HG03432 (cell line): ENCODE measurements around the gene COASY.
"Not testable (repeated sequence)": the region's sequence is repeated elsewhere in the genome, so short reads cannot be mapped to it uniquely, and the experiment has no call there.

Source experiments
- ATAC-seq: cut with Tn5 transposase; IDR thresholded peaks from one replicate; pipeline ENCODE4 v1.9.1; 2021; ENCODE audit warnings: mild to moderate bottlenecking, moderate library complexity; ENCODE audit not compliant: unreplicated experiment

Gene COASY

DNA sequence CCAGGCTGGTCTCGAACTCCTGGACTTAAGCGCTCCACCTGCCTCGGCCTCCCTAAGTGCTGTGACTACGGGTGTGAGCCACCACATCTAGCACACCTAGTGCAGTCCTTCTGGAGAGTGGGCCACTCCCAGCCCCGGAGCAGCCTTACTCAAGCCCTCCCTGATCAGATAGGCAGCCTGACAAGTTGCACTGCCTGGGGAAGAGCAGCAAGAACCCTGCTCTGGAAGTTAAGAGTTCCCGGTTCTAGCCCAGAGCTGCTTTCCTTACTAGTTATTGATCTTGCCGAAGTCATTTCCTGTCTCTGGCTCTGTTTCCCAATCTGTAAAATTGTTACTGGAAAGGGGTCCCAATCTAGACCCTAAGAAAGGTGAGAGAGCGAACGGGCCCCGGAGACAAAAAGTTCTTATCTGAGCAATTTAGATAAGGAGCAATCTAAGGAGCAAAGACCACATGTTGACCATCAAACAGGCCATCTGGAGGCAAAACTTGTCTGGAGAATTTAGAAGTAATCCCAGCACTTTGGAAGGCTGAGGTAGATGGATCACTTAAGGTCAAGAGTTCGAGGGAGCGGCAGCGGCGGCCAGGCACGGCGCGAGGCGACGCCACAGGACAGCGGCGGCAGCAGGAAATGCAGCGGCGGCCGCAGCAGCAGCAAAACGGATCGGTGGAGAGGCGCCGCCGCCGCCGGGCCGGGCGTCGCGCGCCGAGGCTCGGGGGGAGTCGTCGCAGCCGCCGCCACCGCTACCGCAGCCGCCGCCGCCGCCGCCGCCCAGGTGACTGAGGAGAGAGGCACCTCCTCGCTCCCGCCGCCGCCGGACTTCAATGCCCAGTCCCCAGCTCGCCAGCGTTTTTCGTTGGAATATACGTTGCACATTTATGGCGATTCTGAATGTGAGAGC, 30.2 kb upstream of the COASY start:
- ATAC-seq: peak; percentile 24

DNA sequence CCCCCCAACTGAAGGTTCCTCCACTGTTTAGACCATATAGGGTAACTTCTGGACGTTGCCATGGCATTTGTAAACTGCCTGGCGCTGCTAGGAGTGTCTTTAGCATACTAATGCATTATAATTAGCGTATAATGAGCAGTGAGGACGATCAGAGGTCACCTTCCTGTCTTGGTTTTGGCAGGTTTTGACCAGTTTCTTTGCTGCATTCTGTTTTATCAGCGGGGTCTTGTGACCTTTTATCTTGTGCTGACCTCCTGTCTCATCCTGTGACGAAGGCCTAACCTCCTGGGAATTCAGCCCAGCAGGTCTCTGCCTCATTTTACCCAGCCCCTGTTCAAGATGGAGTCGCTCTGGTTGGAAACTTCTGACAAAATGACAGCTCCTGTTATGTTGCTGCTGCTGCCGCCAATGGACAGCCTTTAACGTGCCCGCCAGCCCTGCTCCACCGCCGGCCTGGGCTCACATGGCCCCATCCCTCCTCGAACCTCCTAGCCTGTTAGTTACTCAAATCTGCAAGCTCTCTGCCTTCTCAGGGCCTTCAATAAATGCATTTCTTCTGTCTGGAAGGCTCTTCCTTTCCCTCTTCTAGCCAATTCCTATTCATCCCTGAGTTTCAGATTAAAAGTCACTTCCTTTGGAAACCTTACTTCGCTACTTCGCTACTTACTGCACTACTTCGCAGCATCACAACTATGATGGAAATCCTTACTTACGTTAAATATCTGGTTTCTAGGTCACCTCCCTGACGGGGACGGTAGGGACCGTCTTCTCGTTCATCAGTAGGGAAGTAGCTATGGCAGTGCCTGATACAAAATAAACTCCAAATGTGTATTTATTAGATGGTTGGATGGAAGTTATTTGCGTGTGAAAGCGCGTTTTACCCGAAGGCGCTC, 26.5 kb upstream of the COASY start:
- peak; percentile 17 for ATAC-seq

DNA sequence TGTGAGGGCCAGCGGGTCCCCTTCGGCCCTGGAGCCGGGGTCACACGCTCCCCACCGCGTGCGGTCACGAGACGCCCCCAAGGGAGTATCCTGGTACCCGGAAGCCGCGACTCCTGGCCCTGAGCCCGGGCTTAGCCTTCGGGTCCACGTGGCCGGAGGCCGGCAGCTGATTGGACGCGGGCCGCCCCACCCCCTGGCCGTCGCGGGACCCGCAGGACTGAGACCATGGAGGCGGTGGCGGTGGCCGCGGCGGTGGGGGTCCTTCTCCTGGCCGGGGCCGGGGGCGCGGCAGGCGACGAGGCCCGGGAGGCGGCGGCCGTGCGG, 25.9 kb upstream of the COASY start, which contains the start of gene NAGLU:
Gene NAGLU, plus strand, starts transcription at position 194 of the 324 bp plus-strand sequence. Its CDS starts 32 bp downstream, at position 226.
- peak; percentile 80 for ATAC-seq

DNA sequence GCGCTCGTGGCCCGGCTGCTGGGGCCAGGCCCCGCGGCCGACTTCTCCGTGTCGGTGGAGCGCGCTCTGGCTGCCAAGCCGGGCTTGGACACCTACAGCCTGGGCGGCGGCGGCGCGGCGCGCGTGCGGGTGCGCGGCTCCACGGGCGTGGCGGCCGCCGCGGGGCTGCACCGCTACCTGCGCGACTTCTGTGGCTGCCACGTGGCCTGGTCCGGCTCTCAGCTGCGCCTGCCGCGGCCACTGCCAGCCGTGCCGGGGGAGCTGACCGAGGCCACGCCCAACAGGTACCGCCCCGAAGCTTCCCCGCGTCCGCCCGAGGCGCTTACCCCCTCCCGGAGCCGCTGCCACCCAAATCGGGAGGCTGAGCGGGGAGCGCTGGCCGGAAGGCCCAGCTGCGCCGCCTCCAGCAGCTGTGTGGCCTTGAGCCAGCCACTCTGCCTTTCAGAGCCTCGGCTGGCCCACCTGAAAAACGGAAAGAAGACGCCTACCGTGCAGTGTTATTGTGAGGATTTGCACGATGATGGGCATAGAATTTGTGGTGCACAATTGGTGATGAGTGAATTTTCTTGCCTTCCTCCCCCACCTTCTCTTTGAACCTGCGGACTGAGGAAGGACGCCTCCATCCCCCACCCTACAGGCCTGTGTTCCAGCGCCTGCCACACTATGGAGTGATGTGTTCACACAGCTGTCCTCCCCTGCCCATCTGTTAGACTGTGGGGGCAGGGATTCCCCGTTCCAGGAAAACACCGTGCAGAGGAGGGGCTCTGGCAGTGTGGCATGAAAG, 25.4 kb upstream of the COASY start:
- peak; percentile 68 for ATAC-seq

DNA sequence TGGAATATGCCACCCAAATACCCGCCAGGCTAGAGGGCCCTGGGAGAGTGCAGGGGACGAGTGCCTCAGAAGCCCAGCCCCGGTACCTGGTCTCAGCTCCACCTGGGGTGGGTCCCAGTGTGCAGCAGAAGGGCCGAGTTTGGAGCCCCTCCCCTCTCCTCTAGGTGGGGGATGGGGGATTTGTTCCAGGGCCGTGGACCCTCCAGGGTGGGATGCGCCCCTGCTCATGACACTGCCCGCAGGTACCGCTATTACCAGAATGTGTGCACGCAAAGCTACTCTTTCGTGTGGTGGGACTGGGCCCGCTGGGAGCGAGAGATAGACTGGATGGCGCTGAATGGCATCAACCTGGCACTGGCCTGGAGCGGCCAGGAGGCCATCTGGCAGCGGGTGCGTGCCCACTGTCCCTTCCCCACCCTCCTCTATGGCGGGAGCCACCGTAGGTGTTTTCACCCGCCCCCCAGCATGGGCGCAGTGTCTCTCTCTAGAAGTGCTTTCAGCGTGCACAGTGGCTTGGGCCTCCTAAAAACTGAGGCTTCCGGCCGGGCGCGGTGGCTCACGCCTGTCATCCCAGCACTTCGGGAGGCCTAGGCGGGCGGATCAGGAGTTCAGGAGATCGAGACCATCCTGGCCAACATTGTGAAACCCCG, 24.7 kb upstream of the COASY start:
- no peak for ATAC-seq

DNA sequence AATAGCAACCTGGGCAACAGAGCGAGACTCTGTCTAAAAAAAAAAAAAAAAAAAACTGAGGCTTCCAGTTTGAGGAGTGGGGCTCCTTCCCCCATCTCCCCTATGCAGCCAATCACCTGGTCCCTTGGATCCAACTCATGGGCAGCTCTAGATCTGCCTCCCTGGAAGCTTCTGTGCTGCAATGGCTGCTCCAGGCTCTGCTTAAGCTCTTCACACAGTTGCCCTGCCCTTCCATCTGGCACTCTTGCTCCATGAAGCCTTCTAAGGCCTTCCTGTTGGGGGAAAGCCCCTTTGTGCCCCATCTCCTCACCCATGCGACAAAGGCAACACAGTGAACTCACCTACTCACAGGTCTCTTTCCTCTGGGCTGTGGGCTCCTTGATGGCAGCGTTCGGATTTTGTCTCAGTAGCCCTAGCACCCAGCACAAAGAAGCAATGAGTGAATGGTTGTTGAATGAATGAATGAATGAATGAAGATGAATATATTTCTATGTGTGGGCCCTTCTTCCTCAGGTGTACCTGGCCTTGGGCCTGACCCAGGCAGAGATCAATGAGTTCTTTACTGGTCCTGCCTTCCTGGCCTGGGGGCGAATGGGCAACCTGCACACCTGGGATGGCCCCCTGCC, 24.0 kb upstream of the COASY start:
- no peak for ATAC-seq

DNA sequence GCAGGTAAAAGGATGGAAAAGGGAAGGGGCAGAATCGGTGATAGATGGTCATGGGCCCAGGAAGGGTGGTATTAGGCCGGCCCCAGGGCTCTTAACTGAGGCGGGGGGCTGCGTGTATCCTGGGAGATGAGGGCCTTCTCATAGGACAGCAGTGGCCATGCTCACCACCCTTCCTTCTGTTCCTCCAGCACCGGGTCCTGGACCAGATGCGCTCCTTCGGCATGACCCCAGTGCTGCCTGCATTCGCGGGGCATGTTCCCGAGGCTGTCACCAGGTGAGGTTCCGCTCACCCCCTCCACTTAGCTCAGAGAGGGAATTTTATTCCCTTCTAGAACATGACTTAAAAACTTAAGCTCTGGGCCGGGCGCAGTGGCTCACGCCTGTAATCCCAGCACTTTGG, 23.5 kb upstream of the COASY start:
- ATAC-seq: no peak

DNA sequence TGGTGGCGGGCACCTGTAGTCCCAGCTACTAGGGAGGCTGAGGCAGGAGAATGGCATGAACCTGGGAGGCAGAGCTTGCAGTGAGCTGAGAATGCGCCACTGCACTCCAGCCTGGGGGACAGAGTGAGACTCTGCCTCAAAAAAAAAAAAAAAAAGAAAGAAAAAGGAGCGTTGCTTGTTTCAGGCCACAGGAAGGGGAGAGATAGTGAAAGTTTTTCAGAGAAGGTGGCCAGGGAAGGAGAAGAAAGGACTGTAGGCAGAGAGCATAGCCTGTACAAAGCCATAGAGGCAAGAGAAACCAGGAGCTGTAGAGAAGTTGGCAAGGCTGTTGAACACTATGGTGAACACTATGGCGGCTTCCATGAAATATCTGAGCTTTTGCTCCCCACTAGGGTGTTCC, 21.4 kb upstream of the COASY start:
- not testable (repeated sequence) for ATAC-seq

DNA sequence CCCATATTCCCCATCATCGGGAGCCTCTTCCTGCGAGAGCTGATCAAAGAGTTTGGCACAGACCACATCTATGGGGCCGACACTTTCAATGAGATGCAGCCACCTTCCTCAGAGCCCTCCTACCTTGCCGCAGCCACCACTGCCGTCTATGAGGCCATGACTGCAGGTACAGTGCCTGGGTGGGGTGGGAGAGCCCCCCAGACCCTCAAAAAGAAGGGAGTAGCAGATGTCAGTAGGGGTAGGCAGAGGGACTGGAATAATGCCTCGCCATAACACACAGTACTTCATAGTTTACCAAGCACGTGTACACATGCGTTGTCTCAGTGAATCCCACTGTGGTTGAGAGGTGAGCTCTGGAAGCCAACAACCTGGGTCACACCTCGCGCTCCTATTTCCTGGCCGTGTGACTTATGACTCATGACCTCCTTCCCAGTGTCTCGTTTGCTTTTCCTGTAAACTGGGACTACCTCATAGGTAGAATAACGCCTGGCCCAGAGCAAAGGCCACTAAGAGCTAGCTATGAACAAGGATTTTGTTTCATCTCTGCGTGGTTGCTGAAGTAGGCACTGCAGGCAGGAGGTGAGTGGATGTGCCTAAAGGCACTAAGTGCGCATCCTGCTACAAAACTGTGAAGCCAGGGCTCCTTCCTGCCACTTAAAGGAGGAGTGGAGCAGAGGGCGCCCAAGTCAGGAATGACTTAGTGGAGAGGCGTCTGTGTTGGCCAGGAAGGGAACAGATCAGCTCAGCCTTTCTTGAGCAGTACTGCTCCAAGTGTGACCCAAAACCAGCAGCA, 20.7 kb upstream of the COASY start:
- ATAC-seq: no peak

DNA sequence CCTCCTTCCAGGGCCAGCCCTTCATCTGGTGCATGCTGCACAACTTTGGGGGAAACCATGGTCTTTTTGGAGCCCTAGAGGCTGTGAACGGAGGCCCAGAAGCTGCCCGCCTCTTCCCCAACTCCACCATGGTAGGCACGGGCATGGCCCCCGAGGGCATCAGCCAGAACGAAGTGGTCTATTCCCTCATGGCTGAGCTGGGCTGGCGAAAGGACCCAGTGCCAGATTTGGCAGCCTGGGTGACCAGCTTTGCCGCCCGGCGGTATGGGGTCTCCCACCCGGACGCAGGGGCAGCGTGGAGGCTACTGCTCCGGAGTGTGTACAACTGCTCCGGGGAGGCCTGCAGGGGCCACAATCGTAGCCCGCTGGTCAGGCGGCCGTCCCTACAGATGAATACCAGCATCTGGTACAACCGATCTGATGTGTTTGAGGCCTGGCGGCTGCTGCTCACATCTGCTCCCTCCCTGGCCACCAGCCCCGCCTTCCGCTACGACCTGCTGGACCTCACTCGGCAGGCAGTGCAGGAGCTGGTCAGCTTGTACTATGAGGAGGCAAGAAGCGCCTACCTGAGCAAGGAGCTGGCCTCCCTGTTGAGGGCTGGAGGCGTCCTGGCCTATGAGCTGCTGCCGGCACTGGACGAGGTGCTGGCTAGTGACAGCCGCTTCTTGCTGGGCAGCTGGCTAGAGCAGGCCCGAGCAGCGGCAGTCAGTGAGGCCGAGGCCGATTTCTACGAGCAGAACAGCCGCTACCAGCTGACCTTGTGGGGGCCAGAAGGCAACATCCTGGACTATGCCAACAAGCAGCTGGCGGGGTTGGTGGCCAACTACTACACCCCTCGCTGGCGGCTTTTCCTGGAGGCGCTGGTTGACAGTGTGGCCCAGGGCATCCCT, 18.5 kb upstream of the COASY start:
- ATAC-seq: no peak

DNA sequence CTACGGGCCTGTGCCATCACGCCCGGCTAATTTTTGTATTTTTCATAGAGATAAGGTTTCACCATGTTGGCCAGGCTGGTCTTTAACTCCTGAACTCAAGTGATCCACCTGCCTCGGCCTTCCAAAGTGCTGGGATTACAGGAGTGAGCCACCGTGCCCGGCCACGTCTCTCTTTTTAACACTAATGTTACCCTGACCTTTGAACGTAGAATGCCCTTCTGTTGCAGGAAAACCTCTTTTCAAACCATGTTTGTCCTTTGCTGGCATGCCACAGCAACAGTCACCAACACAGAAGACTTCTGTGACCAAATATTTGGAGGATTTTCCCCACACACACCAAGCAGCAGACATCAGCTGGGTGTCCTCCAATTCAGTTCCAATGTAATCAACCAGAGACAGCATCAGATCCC, 17.1 kb upstream of the COASY start:
- no peak for ATAC-seq

DNA sequence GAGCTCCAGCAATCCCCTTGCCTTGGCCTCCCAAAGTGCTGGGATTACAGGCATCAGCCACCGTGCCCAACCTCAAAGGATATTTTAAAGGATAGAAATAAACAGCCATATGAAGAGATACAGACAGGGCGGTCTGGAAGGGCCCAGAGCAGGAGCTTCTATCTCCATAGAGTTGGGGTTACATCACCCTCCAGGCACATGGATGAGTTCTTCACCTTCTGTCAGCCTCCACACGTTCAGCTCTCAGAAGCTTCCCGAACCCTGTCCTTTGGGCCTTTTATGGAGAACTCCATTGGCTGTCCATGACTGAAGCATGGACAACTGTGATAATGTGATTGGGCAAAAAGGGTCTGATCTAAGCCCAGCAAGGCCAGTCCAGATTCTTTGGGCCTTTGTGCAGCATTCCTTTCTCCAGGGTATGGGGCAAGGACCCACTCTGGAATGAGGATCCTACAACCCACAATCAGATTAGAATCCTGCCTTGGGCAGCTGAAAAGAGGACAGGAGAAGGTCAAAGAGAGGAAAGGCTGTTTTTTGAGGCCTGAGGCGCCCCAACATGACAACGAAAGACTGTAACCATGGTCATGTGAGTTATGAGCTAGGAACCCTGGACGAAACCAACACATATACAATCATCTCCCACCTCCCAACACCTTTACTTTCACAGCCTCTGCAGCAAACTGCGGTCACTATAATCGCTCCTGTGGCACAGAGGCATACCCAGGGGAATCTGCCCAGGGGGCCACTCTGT, 16.0 kb upstream of the COASY start:
- ATAC-seq: not testable (repeated sequence)

DNA sequence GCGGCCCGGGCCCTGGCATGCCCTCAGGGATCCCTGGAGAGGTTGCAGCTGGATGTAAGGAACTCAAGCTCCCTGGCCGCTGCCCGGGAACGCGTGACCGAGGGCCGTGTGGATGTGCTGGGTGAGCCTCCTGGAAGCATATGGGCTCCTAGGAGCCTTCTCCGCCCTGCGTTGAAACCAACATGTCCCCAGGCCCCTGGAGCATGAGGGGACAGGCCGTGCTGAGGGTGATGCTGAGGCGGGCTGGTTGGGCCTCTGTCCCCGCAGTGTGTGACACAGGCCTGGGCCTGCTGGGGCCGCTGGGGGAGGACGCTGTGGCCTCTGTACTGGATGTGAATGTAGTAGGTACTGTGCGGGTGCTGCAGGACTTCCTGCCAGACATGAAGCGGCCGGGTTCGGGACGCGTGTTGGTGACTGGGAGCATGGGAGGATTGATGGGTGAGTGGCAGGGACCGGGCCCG, 14.9 kb upstream of the COASY start:
- ATAC-seq: no peak

DNA sequence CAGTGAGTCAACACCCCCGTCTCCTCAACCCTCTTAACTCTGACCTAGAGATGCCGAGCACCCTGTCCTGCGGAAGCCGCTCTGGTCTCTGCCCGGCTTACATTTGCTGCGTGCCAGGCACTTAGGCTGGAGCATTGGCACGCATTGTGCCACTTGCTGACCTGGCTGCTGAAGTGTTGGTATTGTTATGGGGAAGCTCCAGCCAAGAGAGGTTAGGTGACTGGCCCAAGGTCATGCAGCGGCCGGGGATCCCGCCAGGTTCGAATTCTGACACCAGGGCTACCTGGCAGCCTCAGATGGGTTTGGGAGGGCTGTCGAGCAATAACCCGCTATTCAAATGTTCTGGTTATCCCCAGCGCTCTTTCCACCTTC, 14.3 kb upstream of the COASY start:
- ATAC-seq: no peak

DNA sequence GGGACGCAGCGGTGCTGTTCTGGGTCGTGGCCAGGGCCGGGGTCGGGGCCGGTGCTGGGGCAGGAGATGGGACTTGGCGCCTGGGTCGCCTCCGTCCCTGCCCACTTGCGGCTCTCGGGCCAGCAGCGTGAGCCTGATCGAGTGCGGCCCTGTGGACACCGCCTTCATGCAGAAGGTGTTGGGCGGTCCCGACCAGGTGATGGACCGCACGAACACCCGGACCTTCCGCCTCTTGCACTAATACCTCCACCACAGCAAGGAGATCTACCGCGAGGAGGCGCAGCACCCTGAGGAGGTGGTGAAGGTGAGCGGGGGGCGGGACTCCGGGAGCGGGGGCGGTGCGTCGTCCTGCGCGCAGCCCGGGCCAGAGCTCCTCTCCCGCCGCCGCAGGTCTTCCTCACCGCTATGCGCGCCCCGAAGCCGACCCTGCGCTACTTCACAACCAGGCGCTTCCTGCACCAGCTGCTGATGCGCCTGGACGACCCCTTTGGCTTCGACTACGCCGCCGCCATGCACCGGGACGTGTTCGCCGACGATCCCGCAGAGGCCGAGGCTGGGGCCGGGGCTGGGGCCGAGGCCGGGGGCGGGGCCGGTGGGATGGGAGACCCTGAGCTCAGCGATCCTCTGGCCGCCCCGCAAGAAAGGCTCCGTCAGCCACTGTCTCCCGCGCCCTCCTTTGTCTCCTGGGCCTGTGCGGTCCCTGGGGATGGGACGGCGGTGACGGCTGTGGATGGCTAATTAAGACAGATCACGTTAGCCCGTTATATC, 13.7 kb upstream of the COASY start:
- peak; percentile 65 for ATAC-seq

DNA sequence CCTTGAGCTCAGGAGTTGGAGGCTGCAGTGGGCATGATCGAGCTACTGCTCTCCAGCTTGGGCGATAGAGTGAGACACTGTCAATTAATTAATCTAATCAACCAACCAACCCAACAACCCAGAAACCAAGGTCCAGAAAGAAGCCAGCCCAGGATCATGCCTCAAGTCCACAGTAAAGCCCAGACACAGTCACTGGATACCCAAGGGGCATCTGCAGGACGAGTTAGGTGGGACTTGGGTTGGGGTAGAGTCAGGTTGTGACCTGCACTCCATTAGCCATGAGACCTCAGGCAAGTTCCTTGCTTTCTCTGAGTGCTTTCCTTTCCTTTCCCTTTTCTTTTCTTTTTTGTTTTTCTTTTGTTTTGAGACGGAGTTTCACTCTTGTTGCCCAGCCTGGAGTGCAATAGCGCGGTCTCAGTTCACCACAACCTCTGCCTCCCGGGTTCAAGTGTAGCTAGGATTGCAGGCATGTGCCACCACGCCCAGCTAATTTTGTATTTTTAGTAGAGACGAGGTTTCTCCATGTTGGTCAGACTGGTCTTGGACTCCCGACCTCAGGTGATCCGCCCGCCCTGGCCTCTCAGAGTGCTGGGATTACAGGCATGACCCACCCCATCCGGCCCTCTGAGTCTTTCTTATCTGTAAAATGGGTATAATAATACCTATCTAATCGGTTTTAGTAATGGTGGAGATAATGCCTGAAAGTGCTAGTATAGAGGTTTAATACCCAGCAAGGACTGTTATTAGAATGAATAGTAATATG, 12.8 kb upstream of the COASY start:
- ATAC-seq: no peak
